DOHH2 (cell line): ENCODE results near the gene R3HDM4.

Experiments used
- H3F3A ChIP-seq: fragments of 200-600 bp; sonication (generic), shearing (Covaris generic); 2 replicates; pipeline ENCODE4 v1.6.0; 2016; ENCODE audit warnings: antibody characterized with exemption, mild to moderate bottlenecking; ENCODE audit not compliant: control insufficient read depth, insufficient read depth
- H3K27ac ChIP-seq: fragments of 200-600 bp; sonication (generic); 2 replicates; pipeline ENCODE4 v1.5.1; 2014; ENCODE audit warnings: low read depth, mild to moderate bottlenecking, low read length, moderate library complexity
- H3K27me3 ChIP-seq: fragments of 200-600 bp; sonication (generic); 2 replicates; pipeline ENCODE4 v1.6.1; 2014; ENCODE audit warnings: mild to moderate bottlenecking, low read length, mixed read lengths; ENCODE audit not compliant: control insufficient read depth
- H3K36me3 ChIP-seq: fragments of 200-600 bp; sonication (generic); 2 replicates; pipeline ENCODE4 v1.6.1; 2014; ENCODE audit warnings: mild to moderate bottlenecking, low read length, moderate library complexity, mixed read lengths; ENCODE audit not compliant: control insufficient read depth
- H3K4me1 ChIP-seq: fragments of 200-600 bp; sonication (generic); 2 replicates; pipeline ENCODE4 v1.6.1; 2014; ENCODE audit warnings: mild to moderate bottlenecking, low read length, mixed read lengths; ENCODE audit not compliant: control insufficient read depth
- H3K4me2 ChIP-seq: fragments of 200-600 bp; sonication (generic); 2 replicates; pipeline ENCODE4 v1.6.0; 2014; ENCODE audit warnings: mild to moderate bottlenecking, low read length, moderate library complexity
- H3K4me3 ChIP-seq: fragments of 200-600 bp; sonication (generic); 2 replicates; pipeline ENCODE4 v1.5.1; 2014; ENCODE audit warnings: mild to moderate bottlenecking, low read length, mixed read lengths
- H3K79me2 ChIP-seq: fragments of 200-600 bp; sonication (generic); 2 replicates; pipeline ENCODE4 v1.6.1; 2014; ENCODE audit warnings: mild to moderate bottlenecking, low read length, mixed read lengths; ENCODE audit not compliant: control insufficient read depth
- H3K9me2 ChIP-seq: fragments of 200-600 bp; sonication (generic); replicated peaks from 2 replicates; pipeline ENCODE4 v1.6.1; 2014; ENCODE audit warnings: mild to moderate bottlenecking, low read length, mixed read lengths; ENCODE audit not compliant: control insufficient read depth
- H3K9me3 ChIP-seq: fragments of 200-600 bp; sonication (generic); 2 replicates; pipeline ENCODE4 v1.6.1; 2014; ENCODE audit warnings: antibody characterized with exemption, low read length, mixed read lengths; ENCODE audit not compliant: control insufficient read depth, insufficient read depth
- H4K20me1 ChIP-seq: fragments of 200-600 bp; sonication (generic); 2 replicates; pipeline ENCODE4 v1.6.0; 2014; ENCODE audit warnings: low read depth, mild to moderate bottlenecking, antibody characterized with exemption, low read length, moderate library complexity; ENCODE audit not compliant: control insufficient read depth, insufficient read depth
- EZH2phosphoT487 ChIP-seq: fragments of 200-600 bp; sonication (generic); IDR thresholded peaks from 2 replicates; pipeline ENCODE4 v1.6.1; 2017; ENCODE audit warnings: borderline replicate concordance, mild to moderate bottlenecking, antibody characterized with exemption, low read length, moderate library complexity, mixed read lengths
- TF ChIP-seq, protein P1 (sequence below): fragments of 200-600 bp; sonication (generic); IDR thresholded peaks from one replicate; pipeline ENCODE4 v1.5.1; 2014; ENCODE audit warnings: antibody characterized with exemption, mild to moderate bottlenecking, low read depth, low read length; ENCODE audit not compliant: poor library complexity, severe bottlenecking

Gene R3HDM4

DNA sequence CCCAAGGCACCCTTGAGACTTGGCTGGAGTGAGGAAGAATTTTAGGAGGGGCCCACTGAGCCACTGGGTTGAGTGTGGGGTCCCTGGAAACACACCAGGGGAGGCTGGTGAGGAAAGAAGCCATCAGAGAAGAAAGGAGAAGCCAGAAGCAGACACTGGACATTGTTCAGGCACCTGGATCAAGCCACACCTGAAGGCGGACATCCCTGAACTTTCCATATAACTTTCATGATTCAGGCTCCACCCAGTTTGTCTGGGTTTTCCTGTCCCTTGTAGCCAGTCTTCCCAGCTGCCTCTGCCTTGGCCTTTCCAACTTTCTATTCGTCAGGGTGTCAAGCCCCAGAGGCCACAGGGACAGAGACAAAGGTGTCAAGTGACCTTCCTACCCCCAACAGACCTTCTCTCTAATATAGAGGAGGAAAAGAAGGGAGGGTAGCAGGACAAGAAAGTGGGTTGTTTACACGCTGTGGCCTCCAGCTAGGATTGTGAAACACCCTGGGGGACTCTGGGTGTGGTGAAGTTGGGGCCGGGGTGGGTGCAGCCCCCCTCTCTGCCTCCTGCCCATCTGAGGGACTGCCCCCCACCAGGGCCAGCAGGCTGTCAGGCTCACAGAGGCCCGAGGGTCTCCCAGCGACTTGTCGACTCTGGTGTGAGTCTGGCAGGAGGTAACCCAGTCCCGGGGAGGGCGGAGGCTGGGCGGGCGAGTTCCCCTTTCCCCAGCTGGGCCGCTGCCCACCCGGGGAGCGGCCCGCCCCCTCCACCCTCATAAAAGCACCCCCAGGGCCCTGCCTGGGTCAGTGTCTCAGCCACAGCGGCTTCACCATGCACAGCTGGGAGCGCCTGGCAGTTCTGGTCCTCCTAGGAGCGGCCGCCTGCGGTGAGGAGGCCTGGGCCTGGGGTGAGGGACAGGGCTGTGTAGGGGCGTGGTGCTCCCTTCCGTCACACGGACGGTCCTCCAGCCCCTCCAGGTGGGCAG, 53.9 kb downstream of the R3HDM4 start, which contains the start of gene CFD:
CFD (plus strand) TSS at position 797 of the 976 bp plus-strand sequence; CDS start at position 823, 26 bp downstream.
- Histone ChIP-seq H3K9me3 (no peaks in the 10 kb centered on the region), H3K27ac (no peak within 1 kb of the TSS), H4K20me1 (no peaks in the 10 kb centered on the region), H3K4me1 (peaks cover 31% of the 10 kb centered on the region), H3K27me3 (peaks cover 13% of the 10 kb centered on the region), H3K9me2 (no peaks in the 10 kb centered on the region), H3K4me3 (peak within 1 kb of the TSS; percentile 45), H3K79me2 (no peaks in the 10 kb centered on the region), H3F3A (peaks cover 5% of the 10 kb centered on the region; the same call in 1 of the 2 replicates), H3K36me3 (no peaks in the 10 kb centered on the region), H3K4me2 (peak within 1 kb of the TSS; percentile 64)
- no peak for TF ChIP-seq EZH2phosphoT487
- TF ChIP-seq, protein P1, sequence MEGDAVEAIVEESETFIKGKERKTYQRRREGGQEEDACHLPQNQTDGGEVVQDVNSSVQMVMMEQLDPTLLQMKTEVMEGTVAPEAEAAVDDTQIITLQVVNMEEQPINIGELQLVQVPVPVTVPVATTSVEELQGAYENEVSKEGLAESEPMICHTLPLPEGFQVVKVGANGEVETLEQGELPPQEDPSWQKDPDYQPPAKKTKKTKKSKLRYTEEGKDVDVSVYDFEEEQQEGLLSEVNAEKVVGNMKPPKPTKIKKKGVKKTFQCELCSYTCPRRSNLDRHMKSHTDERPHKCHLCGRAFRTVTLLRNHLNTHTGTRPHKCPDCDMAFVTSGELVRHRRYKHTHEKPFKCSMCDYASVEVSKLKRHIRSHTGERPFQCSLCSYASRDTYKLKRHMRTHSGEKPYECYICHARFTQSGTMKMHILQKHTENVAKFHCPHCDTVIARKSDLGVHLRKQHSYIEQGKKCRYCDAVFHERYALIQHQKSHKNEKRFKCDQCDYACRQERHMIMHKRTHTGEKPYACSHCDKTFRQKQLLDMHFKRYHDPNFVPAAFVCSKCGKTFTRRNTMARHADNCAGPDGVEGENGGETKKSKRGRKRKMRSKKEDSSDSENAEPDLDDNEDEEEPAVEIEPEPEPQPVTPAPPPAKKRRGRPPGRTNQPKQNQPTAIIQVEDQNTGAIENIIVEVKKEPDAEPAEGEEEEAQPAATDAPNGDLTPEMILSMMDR = no peak

DNA sequence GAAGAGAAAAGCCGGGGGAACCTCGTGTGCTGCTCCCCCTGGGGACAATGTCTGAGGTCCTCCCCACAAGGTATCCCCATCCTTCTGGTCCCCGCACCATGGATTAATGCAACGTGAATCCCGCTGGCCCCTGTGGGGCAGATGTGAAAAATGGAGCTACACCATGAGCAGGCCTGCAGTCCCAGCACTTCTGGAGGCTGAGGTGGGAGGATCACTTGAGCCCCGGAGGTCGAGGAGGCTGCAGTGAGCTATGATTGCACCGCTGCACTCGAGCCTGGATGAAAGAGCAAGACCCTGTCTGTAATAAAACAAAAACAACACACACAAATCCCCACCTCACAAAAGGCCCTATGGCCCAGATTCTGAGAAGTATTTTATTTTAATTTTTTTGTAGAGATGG, 54.7 kb downstream of the R3HDM4 start:
- H3K9me3 ChIP-seq = no peaks in the 10 kb centered on the region
- no peaks in the 10 kb centered on the region for H3K9me2 ChIP-seq
- H3K79me2 ChIP-seq = no peaks in the 10 kb centered on the region
- no peak overlapping the region for H3K27ac ChIP-seq
- H3F3A ChIP-seq = peaks cover 4% of the 10 kb centered on the region; the same call in 1 of the 2 replicates
- no peak overlapping the region for H3K4me2 ChIP-seq
- no peaks in the 10 kb centered on the region for H3K36me3 ChIP-seq
- peaks cover 23% of the 10 kb centered on the region for H3K4me1 ChIP-seq
- no peak overlapping the region for H3K4me3 ChIP-seq
- TF ChIP-seq EZH2phosphoT487 = no peak
- TF ChIP-seq, protein P1 = no peak
- H3K27me3 ChIP-seq = peaks cover 13% of the 10 kb centered on the region
- no peaks in the 10 kb centered on the region for H4K20me1 ChIP-seq

DNA sequence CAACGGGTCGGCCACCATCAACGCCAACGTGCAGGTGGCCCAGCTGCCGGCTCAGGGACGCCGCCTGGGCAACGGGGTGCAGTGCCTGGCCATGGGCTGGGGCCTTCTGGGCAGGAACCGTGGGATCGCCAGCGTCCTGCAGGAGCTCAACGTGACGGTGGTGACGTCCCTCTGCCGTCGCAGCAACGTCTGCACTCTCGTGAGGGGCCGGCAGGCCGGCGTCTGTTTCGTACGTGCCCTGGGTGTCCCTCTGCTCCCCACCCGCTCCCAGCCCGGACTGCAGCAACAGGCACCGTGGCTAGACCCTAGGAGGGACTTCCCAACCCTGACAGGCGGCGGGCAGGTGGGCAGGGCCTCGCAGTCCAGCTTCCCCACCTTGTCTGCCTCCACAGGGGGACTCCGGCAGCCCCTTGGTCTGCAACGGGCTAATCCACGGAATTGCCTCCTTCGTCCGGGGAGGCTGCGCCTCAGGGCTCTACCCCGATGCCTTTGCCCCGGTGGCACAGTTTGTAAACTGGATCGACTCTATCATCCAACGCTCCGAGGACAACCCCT, 57.4 kb downstream of the R3HDM4 start:
- Histone ChIP-seq H4K20me1 (no peaks in the 10 kb centered on the region), H3K9me3 (no peaks in the 10 kb centered on the region), H3K4me3 (no peak overlapping the region), H3K4me1 (peaks cover 2% of the 10 kb centered on the region), H3K27ac (no peak overlapping the region), H3K27me3 (peaks cover 11% of the 10 kb centered on the region), H3K36me3 (no peaks in the 10 kb centered on the region), H3K9me2 (no peaks in the 10 kb centered on the region), H3K4me2 (no peak overlapping the region), H3F3A (0 out of 2 replicates have a peak, but pooled peaks cover 2% of the 10 kb centered on the region), H3K79me2 (no peaks in the 10 kb centered on the region)
- no peak for TF ChIP-seq EZH2phosphoT487
- TF ChIP-seq, protein P1 = no peak
